ENCODE results near the gene PDE4D.

DNA sequence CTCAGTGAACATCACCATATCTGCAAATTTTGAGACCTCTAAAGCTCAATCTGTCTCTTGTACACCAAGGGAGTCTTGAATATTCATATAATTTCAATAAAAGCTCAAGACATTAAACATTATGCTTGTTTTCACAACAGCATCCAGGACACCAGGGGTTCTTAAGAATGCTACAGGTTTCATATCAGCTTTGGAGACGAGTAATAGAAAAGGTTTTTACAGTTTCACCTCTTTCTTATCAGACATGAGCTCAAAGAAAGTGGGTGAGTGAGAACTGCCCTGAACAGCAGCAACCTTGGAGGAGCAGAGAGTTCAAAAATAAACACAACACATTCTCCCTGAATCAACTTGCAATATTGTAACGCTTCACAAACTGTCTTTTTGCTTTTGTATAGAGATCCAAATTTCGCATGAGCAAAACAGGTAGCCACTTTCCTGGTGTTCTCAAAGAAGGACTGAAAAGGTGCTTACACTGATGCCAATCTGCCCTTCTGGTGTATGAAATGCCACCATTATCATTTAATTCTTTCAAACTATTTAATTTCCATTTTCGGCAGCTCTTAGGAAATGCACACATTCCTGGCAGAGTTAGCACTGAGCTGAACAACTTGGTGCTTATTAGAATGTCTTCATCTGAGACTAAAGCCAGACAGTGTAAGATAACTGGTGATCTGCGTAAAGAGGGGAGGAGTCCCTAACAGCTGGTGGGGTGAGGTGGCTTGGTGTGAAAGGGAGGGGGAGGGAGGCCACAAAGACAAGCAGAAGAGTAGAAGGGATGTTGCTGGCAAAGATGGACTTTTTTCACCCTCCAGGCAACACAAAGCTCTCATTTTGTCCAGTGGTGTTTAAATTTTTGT, 535.3 kb downstream of the PDE4D start:
- no peak for TF ChIP-seq EZH2 (IDR thresholded peaks at IDR 0.05; ENCODE audit: borderline replicate concordance, control insufficient read depth, low read depth, low read length)
- TF ChIP-seq, protein P1, sequence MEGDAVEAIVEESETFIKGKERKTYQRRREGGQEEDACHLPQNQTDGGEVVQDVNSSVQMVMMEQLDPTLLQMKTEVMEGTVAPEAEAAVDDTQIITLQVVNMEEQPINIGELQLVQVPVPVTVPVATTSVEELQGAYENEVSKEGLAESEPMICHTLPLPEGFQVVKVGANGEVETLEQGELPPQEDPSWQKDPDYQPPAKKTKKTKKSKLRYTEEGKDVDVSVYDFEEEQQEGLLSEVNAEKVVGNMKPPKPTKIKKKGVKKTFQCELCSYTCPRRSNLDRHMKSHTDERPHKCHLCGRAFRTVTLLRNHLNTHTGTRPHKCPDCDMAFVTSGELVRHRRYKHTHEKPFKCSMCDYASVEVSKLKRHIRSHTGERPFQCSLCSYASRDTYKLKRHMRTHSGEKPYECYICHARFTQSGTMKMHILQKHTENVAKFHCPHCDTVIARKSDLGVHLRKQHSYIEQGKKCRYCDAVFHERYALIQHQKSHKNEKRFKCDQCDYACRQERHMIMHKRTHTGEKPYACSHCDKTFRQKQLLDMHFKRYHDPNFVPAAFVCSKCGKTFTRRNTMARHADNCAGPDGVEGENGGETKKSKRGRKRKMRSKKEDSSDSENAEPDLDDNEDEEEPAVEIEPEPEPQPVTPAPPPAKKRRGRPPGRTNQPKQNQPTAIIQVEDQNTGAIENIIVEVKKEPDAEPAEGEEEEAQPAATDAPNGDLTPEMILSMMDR (IDR thresholded peaks at IDR 0.05 in 2 of 3, conservative IDR thresholded peaks at IDR 0.05 in 1 of 3; ENCODE audit: control insufficient read depth in 2 of 3, extremely low read depth in 1 of 3, insufficient read depth in 1 of 3, low read depth in 3 of 3, low read length in 3 of 3), result no peak
- no peak for TF ChIP-seq POLR2AphosphoS2 (IDR thresholded peaks at IDR 0.05; ENCODE audit: low read depth, low read length)
- TF ChIP-seq CHD4 (IDR thresholded peaks at IDR 0.05), result no peak
- no peak for TF ChIP-seq POLR2AphosphoS5 (IDR thresholded peaks at IDR 0.05; ENCODE audit: low read length)
- TF ChIP-seq MXI1 (IDR thresholded peaks at IDR 0.05; ENCODE audit: low read depth, low read length), result no peak
- TF ChIP-seq EP300 (IDR thresholded peaks at IDR 0.05; ENCODE audit: borderline replicate concordance in 1 of 2, control insufficient read depth in 1 of 2, low read depth in 2 of 2, low read length in 2 of 2), result no peak
- TF ChIP-seq TAF1 (IDR thresholded peaks at IDR 0.05; ENCODE audit: borderline replicate concordance, low read depth, low read length), result no peak
- TF ChIP-seq TCF3 (IDR thresholded peaks at IDR 0.05; ENCODE audit: borderline replicate concordance, insufficient read depth, low read depth, low read length), result no peak
- TF ChIP-seq, protein P2, sequence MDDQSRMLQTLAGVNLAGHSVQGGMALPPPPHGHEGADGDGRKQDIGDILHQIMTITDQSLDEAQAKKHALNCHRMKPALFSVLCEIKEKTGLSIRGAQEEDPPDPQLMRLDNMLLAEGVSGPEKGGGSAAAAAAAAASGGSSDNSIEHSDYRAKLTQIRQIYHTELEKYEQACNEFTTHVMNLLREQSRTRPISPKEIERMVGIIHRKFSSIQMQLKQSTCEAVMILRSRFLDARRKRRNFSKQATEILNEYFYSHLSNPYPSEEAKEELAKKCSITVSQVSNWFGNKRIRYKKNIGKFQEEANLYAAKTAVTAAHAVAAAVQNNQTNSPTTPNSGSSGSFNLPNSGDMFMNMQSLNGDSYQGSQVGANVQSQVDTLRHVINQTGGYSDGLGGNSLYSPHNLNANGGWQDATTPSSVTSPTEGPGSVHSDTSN (IDR thresholded peaks at IDR 0.05; ENCODE audit: insufficient replicate concordance, low read depth, low read length), result no peak
- no peak for TF ChIP-seq SIN3A (IDR thresholded peaks at IDR 0.05; ENCODE audit: low read depth, low read length)
- TF ChIP-seq RB1 (IDR thresholded peaks at IDR 0.05; ENCODE audit: borderline replicate concordance), result no peak
- no peak for TF ChIP-seq GABPA (IDR thresholded peaks at IDR 0.05; ENCODE audit: low read depth)

Measured in GM12878 (cell line).